Suprapubic skin (tissue), 4 donors: ENCODE data around the gene SUMF1. TPM values are rescaled to one million over a fixed set of nuclear protein-coding genes. Genes with fewer than 3 reads are reported as not detected.

Experiments
- DNase-seq, 2 donors: peaks; one replicate each; pipeline ENCODE4 v3.0.0-alpha.2; 2019; ENCODE audit warnings: low spot score in 2 of 2
- H3K27ac ChIP-seq: fragments of 200-600 bp; sonication (generic); one replicate; pipeline ENCODE4 v1.5.1; 2019
- H3K27me3 ChIP-seq: fragments of 200-600 bp; sonication (generic); one replicate; pipeline ENCODE4 v1.5.1; 2019
- H3K36me3 ChIP-seq: fragments of 200-600 bp; sonication (generic); one replicate; pipeline ENCODE4 v1.5.1; 2019
- H3K4me1 ChIP-seq: fragments of 200-600 bp; sonication (generic); one replicate; pipeline ENCODE4 v1.5.1; 2019
- H3K4me3 ChIP-seq: fragments of 200-600 bp; sonication (generic); one replicate; pipeline ENCODE4 v1.5.1; 2019; ENCODE audit warnings: mild to moderate bottlenecking
- H3K9me3 ChIP-seq: fragments of 200-600 bp; sonication (generic); one replicate; pipeline ENCODE4 v1.5.1; 2019
- EP300 ChIP-seq: sonication (generic); formaldehyde crosslinking; IDR thresholded peaks from one replicate; pipeline ENCODE4 v1.6.1; 2017; ENCODE audit warnings: antibody characterized with exemption
- POLR2A ChIP-seq, 2 donors: fragments of 450-650 bp; IDR thresholded peaks; one replicate each; pipeline ENCODE4 v1.6.1; 2017; ENCODE audit warnings: antibody characterized with exemption in 2 of 2, mild to moderate bottlenecking in 2 of 2, moderate library complexity in 2 of 2
- POLR2AphosphoS5 ChIP-seq, 3 donors: sonication (generic); formaldehyde crosslinking; IDR thresholded peaks; one replicate each; pipeline ENCODE4 v1.6.1; 2017; ENCODE audit warnings: antibody characterized with exemption in 3 of 3
- WGBS: methylation state at CpG from one replicate; pipeline ENCODE4 v1.1.5; 2018; 5-methylcytosine and 5-hydroxymethylcytosine counted together
- total RNA-seq, 4 donors: library from RNA; depleted of rRNA; stranded (reverse); fragments of >200 nt; gene quantifications; one replicate each; pipeline ENCODE4 v1.1.0, GENCODE V29; 2016
- TF ChIP-seq, protein P1 (sequence below), 2 donors: fragments of 200-600 bp in 1 of 2; fragments of 450-650 bp in 1 of 2; sonication (generic) in 1 of 2; IDR thresholded peaks; one replicate each; pipeline ENCODE4 v1.5.1; 2016 to 2019; ENCODE audit warnings: antibody characterized with exemption in 2 of 2, mild to moderate bottlenecking in 1 of 2, moderate library complexity in 1 of 2

The SUMF1 gene
- total RNA-seq, 4 donors from 2014 or later, result 38.9 to 47.3 (median 42.3) TPM

DNA sequence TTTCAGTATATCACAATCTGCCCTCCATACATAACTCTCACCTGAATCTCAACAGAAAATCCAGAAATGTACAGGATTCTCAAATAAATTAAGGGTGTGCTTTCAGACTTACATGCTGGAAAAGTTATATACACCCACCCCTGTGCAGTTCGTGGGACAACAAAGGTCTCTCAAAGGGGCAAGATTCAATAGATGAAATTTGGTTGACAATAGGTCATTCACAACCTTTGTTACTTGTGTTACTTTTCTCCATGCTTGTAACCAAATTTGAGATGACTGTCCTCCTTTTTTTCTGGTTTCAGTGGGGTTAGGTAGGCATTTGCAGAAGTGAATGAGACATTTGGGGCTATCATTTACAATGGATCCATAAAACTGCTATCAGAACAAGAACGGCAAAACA lies 91.2 kb downstream of the SUMF1 start:
- 94% methylated on average over 2 of the region's 2 CpGs for WGBS
- Histone ChIP-seq H3K27me3 (no peaks in the 10 kb centered on the region), H3K9me3 (no peaks in the 10 kb centered on the region), H3K4me3 (no peak overlapping the region), H3K4me1 (no peaks in the 10 kb centered on the region), H3K36me3 (peaks cover 14% of the 10 kb centered on the region), H3K27ac (no peak overlapping the region)
- TF ChIP-seq, protein P1, sequence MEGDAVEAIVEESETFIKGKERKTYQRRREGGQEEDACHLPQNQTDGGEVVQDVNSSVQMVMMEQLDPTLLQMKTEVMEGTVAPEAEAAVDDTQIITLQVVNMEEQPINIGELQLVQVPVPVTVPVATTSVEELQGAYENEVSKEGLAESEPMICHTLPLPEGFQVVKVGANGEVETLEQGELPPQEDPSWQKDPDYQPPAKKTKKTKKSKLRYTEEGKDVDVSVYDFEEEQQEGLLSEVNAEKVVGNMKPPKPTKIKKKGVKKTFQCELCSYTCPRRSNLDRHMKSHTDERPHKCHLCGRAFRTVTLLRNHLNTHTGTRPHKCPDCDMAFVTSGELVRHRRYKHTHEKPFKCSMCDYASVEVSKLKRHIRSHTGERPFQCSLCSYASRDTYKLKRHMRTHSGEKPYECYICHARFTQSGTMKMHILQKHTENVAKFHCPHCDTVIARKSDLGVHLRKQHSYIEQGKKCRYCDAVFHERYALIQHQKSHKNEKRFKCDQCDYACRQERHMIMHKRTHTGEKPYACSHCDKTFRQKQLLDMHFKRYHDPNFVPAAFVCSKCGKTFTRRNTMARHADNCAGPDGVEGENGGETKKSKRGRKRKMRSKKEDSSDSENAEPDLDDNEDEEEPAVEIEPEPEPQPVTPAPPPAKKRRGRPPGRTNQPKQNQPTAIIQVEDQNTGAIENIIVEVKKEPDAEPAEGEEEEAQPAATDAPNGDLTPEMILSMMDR (IDR thresholded peaks at IDR 0.05), result no peak
- TF ChIP-seq EP300 (no peak), POLR2AphosphoS5 (IDR thresholded peaks at IDR 0.05) (no peak), POLR2A (IDR thresholded peaks at IDR 0.05) (no peak)
- DNase-seq, result no peak

- no peak for DNase-seq
- H3K36me3 ChIP-seq, result peaks cover 14% of the 10 kb centered on the region
- H3K27ac ChIP-seq, result no peak overlapping the region
- TF ChIP-seq POLR2AphosphoS5 (IDR thresholded peaks at IDR 0.05) (no peak), EP300 (no peak), POLR2A (IDR thresholded peaks at IDR 0.05) (no peak)
- TF ChIP-seq, protein P1 (IDR thresholded peaks at IDR 0.05), result no peak
- H3K4me3 ChIP-seq, result no peak overlapping the region
- no peaks in the 10 kb centered on the region for H3K27me3 ChIP-seq
- no peaks in the 10 kb centered on the region for H3K9me3 ChIP-seq
- no peaks in the 10 kb centered on the region for H3K4me1 ChIP-seq
These were observed 93.4 kb downstream of the SUMF1 start for GRCh38 chr3:4373669-4374068.

DNA sequence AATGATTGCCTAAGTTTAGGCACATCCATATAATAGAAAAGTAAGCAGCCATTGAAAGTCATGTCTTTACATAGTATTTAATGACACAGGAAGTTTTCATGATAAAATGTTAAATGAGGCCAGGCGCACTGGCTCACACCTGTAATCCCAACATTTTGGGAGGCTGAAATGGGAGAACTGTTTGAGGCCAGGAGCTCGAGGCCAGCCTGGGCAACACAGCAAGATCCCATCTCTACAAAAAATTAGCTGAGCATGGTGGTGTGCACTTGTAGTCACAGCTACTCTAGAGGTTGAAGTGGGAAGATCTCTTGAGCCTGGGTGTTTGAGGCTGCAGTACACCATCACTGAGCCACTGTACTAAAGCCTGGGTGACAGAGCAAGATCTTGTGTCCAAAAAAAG lies 104.5 kb downstream of the SUMF1 start:
- no peak overlapping the region for H3K27ac ChIP-seq
- H3K36me3 ChIP-seq, result peaks cover 15% of the 10 kb centered on the region
- H3K27me3 ChIP-seq, result no peaks in the 10 kb centered on the region
- H3K4me1 ChIP-seq, result no peaks in the 10 kb centered on the region
- TF ChIP-seq EP300, result no peak
- TF ChIP-seq POLR2AphosphoS5 (IDR thresholded peaks at IDR 0.05), result no peak
- TF ChIP-seq, protein P1 (IDR thresholded peaks at IDR 0.05), result no peak
- H3K4me3 ChIP-seq, result no peak overlapping the region
- no peak for DNase-seq
- H3K9me3 ChIP-seq, result no peaks in the 10 kb centered on the region
- WGBS, result 100% methylated on average over 2 of the region's 2 CpGs

DNA sequence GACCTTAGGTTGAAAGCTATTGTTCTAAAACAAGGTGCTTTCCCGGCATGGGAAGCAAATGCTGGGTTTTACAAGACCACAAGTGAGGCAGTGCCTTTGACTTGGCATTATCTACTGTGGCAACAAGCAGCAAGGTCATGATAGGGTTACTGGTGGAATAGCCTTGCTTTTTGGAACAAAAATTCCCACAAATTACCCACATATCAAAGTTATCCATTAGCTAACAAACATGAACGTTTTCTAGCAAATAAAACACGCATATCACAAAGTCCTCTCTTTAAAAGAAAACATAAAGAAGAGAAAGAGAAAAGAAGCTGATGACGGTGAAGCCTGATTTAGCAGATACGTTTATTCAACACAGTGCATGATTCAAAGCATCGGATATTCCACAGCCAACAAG lies 106.3 kb downstream of the SUMF1 start:
- H3K36me3 ChIP-seq, result peaks cover 15% of the 10 kb centered on the region
- no peaks in the 10 kb centered on the region for H3K4me1 ChIP-seq
- WGBS, result 88% methylated on average over 6 of the region's 6 CpGs
- DNase-seq, result no peak
- H3K27me3 ChIP-seq, result no peaks in the 10 kb centered on the region
- no peak for TF ChIP-seq EP300
- TF ChIP-seq, protein P1 (IDR thresholded peaks at IDR 0.05), result no peak
- no peaks in the 10 kb centered on the region for H3K9me3 ChIP-seq
- H3K4me3 ChIP-seq, result no peak overlapping the region
- H3K27ac ChIP-seq, result no peak overlapping the region

- Histone ChIP-seq H3K36me3 (peaks cover 15% of the 10 kb centered on the region), H3K27me3 (no peaks in the 10 kb centered on the region), H3K4me1 (no peaks in the 10 kb centered on the region), H3K9me3 (no peaks in the 10 kb centered on the region), H3K4me3 (no peak overlapping the region), H3K27ac (no peak overlapping the region)
- 90% methylated on average over 12 of the region's 12 CpGs for WGBS
- no peak for DNase-seq
- TF ChIP-seq, protein P1 (IDR thresholded peaks at IDR 0.05), result no peak
- TF ChIP-seq POLR2AphosphoS5 (IDR thresholded peaks at IDR 0.05) (no peak), POLR2A (IDR thresholded peaks at IDR 0.05) (no peak), EP300 (no peak)
These were observed 107.1 kb downstream of the SUMF1 start for GRCh38 chr3:4359805-4360502.
